ENCODE data around the gene TSEN2. TPM values are rescaled to one million over a fixed set of nuclear protein-coding genes. Genes with fewer than 3 reads are reported as not detected.
"Not testable (repeated sequence)": the region's sequence is repeated elsewhere in the genome, so short reads cannot be mapped to it uniquely, and the experiment has no call there.

Gene TSEN2
- 10 to 100 TPM; 15.3 to 16.8 TPM for total RNA-seq
- long read RNA-seq, partial matches to known transcripts: 5 of 25 reads
- long read RNA-seq, other reads (novel, unspliced or antisense): 19 of 25 reads

- ATAC-seq (peak; percentile 97), DNase-seq (peak; percentile 95)
- intact Hi-C loops (cut with DNase I): loop anchor here in 1 of 2 donors (5.0 kb wide), 1 partner anchor 347 kb away; no protein-coding TSS in a partner anchor
These were observed at the start of gene TSEN2 for GRCh38 chr3:12484198-12484982. Gene TSEN2 (plus strand): TSS chr3:12484480. CDS start chr3:12489801, 5,321 bp downstream.

- DNase-seq (no peak), ATAC-seq (peak; percentile 25 to 71)
- intact Hi-C loops (cut with DNase I): no loop called here
These were observed 47.6 kb upstream of the TSEN2 start for GRCh38 chr3:12436514-12437220.

GRCh38 chr3:12437221-12437605, 47.1 kb upstream of the TSEN2 start:
- no peak for DNase-seq
- no peak for ATAC-seq
- intact Hi-C loops (cut with DNase I): no loop called here

GRCh38 chr3:12437861-12438260, 46.4 kb upstream of the TSEN2 start:
- intact Hi-C loops (cut with DNase I): no loop called here
- no peak for DNase-seq
- no peak for ATAC-seq

DNA sequence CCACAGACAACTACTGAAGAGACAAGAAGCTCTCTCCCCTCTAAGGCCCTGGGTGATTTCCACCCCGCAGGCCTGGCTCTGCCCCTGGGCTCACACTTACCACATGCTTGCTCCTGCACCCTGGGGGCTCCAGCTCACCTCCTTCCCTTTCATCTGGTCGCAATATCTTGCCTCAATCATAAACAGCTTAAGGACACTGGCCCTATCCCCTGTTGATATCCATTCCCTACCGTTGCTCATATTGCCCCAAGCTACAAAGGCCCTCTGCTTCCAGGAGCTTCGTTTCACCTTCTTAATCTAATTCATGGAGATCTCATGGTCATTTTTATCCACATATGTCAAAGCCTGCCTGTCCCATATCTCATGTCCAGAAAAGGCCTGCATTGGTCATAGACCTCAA, 46.0 kb upstream of the TSEN2 start:
- no peak for ATAC-seq
- intact Hi-C loops (cut with DNase I): no loop called here

DNA sequence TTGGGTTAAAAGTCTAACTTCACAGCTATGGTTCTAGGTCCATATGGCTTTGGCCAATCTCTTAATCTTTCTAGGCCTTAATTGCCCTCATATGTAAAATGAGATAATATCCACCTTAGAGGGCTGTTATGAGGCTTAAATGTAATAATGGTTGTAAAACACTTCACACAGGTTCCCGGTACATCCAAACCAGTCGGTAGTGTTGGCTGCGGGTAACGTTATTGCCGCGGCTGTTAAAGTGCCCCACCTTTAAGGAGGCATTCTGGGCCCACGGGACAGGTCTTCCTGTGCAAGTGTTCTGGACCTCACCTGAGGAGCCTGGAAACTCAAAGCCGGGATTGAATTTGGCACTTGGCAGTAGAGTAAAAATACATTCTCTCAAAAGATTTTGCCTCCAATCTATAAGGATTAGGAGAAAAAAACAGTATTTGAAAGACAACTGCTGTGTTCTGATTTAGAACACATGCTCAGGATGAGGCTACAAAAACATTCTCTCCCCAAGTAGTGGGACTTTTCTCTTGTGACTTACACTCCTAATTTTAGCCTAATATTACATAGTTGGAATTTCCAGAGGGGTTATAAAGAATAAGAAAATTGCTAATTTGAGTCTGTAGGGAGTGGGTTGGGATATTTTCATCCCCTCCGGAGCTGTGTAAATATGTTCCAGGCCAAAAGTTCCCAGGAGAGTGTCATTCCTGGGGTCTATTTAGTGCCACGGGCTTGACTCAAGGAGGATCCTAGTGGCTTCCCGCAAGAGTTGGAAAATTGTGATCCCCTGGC, 44.9 kb upstream of the TSEN2 start:
- intact Hi-C loops (cut with DNase I): no loop called here
- ATAC-seq (no peak), DNase-seq (no peak)

More for the DNA sequence above, 46.0 kb upstream of the TSEN2 start:
- no peak for DNase-seq

DNA sequence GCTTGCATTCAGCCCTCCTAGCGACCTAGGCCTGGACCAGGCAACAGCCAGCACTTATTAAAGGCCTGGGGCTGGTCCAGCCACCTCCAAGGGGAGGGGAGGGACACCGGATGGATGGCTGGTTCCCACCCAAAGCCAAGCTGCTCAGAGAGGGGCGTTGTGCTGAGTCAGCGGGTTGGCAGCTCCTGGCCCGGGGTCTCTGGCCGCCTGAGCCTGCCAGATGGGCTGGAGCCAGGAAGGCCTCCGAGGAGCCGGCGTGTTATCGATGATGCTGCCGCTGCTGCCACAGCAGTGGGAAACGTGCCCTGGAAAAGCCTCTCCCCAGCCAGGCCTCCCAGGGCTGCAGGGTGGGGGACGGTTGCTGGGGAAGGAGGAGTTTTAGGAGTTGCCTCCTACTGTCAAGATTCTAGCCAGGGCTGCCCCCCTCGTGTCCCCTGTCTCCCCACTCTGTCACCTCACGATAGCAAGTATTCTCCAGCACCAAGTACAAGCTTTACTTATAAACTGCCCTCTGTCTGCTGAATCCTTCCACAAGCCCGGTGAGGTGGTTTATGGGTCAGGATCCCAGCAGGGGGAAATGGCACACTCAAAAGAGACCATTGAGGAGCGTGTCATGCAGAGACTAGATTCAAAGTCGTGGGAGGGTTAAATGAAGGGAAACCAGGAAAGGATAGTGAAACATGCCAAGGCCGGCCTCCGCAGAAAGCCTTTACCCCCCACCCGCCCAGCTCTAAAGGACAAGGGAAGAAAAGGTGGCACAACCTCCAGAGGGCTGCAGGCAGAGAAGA, 43.2 kb upstream of the TSEN2 start:
- intact Hi-C loops (cut with DNase I): loop anchor here in 1 of 2 donors (10.0 kb wide), 1 partner anchor 66 kb away; no protein-coding TSS in a partner anchor
- DNase-seq (peak; percentile 82), ATAC-seq (peak; percentile 82 to 84)

DNA sequence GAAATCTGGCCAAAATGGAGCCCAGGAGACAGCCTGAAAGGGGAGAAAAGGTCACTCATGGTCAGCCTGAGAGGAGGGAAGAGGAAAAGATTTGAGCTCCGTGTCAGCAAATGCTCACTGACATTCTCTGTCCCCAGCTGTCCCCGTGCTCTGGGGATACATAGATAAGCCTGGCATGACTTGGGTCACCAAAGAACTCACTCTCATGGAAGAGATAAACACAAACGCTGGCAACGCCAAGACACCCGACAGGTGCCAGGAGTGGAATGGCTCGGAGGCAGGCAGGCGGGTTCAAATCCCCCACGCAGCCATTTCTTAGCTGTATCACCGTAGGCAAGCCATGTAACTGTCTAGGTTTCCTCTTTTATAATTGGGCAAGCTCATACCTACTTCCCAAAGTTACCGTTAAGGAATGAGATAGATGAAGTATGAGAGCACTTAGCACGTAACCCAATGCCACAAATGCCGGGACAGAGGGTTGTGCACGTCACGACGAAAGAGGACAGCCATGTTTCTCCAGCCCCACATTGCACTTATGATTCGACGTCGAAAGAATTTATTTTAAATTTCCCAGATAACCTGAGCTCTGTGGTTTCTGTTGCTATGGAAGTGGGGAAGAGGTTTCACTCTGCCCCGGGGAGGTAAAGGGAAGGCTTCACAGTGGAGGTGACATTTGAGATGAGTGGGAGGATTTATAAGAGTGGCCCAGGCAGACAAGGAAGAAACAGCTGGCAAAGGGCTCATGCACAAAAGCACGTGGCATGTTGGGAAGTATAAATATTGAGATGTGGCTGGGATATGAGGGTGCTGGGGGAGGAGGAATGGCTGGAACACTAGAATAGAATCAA, 41.4 kb upstream of the TSEN2 start:
- intact Hi-C loops (cut with DNase I): loop anchor here in 1 of 2 donors (10.0 kb wide), 1 partner anchor 68 kb away; no protein-coding TSS in a partner anchor
- peak; percentile 10 to 50 for ATAC-seq

GRCh38 chr3:12443781-12444522, 40.3 kb upstream of the TSEN2 start:
- ATAC-seq (no peak), DNase-seq (no peak)
- intact Hi-C loops (cut with DNase I): loop anchor here in 1 of 2 donors (10.0 kb wide), 1 partner anchor 69 kb away; no protein-coding TSS in a partner anchor

More for the DNA sequence above, 41.4 kb upstream of the TSEN2 start:
- no peak for DNase-seq

GRCh38 chr3:12444582-12445471, 39.5 kb upstream of the TSEN2 start:
- intact Hi-C loops (cut with DNase I): loop anchor here in 1 of 2 donors (10.0 kb wide), 1 partner anchor 70 kb away; no protein-coding TSS in a partner anchor
- DNase-seq (no peak), ATAC-seq (peak in 1 of 2 donors; percentile 25)

DNA sequence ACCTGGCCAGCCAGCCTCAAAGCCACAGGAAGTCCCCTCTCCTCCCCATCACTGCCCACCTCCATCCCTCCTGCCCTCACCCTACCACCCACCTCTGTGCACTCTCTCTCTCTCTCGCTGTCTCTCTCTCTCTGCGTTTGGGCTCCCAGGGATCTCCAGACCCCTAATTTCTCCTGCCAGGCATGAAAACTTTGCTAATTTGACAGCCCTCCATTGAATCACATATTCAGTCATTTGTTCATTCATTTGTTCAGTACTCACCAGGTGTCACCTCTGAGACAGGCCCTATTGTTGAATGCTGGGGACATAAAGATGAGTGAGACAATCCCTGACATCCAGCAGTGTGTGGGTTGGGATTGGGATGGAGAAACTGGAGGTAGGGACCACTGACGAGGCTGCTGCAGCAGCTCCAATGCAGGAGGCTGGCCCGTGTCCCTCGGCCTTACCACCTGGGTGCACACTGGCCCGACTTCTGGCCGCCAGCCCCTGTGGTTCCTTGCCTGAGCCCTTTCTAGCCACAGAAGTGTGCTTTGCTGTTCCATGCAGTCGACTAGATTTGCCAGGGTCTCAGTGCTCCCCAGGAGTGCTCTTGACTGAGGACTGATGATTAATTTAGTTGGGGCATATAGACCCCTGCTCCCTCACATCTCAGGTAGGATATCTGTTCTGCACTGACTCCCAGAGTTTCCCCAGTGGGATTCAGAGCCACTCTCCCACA, 38.6 kb upstream of the TSEN2 start:
- ATAC-seq (no peak), DNase-seq (no peak)
- intact Hi-C loops (cut with DNase I): loop anchor here in 1 of 2 donors (10.0 kb wide), 1 partner anchor 71 kb away; no protein-coding TSS in a partner anchor

DNA sequence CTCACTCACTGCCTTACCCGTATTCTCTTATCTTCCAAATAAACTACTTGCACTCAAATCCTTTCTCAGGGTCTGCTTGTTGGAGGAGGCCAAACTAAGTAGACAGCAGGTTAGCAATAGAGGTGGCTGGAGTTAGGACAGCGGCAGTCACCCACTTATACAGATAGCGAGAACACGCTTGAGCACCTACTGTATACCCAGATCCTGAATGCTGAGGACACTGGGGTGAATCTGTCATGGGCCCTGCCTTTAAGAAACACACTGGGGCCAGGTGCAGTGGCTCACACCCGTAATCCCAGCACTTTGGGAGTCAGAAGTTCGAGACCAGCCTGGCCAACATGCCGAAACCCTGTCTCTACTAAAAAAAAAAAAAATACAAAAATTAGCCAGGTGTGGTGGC, 38.0 kb upstream of the TSEN2 start:
- ATAC-seq (no peak), DNase-seq (no peak)
- intact Hi-C loops (cut with DNase I): loop anchor here in 1 of 2 donors (10.0 kb wide), 1 partner anchor 71 kb away; no protein-coding TSS in a partner anchor

GRCh38 chr3:12447075-12447474, 37.2 kb upstream of the TSEN2 start:
- DNase-seq (no peak), ATAC-seq (no peak)
- intact Hi-C loops (cut with DNase I): loop anchor here in 1 of 2 donors (10.0 kb wide), 1 partner anchor 72 kb away; no protein-coding TSS in a partner anchor

DNA sequence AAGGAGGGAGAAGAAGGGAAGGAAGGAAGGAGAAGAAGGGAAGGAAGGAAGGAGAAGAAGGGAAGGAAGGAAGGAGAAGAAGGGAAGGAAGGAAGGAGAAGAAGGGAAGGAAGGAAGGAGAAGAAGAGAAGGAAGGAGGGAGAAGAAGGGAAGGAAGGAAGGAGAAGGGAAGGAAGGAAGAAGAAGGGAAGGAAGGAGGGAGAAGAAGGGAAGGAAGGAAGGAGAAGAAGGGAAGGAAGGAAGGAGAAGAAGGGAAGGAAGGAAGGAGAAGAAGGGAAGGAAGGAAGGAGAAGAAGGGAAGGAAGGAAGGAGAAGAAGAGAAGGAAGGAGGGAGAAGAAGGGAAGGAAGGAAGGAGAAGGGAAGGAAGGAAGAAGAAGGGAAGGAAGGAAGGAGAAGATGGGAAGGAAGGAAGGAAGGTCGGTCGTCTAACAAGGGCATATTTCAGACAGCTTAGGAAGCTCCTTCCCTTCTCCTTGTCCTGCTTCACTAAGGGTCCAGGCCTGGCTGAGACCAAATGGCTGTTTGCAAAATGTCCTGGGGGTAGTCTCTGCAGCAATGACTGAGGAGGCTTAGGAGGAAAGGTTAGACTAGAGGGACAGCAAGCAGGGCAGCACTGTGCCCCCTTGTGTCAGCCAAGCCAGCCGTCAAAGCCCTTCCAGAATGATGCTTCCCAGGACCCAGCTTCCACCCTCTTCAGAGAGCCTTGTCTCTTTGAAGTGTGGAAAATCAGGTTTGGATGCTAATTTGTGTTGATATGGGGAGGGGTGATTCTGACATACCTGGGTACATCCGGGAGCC, 35.7 kb upstream of the TSEN2 start:
- intact Hi-C loops (cut with DNase I): loop anchor here in 1 of 2 donors (10.0 kb wide), 1 partner anchor 74 kb away; no protein-coding TSS in a partner anchor
- ATAC-seq, DNase-seq: not testable (repeated sequence)
